ENCODE data around the gene ZBTB49.

ZBTB49 gene

GRCh38 chr4:4289941-4290850, at the start of gene ZBTB49, which contains the start of gene LYAR (continued):
- TF ChIP-seq ZNF549 (tag by site-specific recombination; IDR thresholded peaks at IDR 0.05) (no peak), ZBTB7A (tag by site-specific recombination; IDR thresholded peaks at IDR 0.05; ENCODE audit: low read depth) (no peak), KLF9 (tag by site-specific recombination; IDR thresholded peaks at IDR 0.05; ENCODE audit: low read depth) (peak; percentile 99), ZNF645 (tag by site-specific recombination; IDR thresholded peaks at IDR 0.05) (no peak), PBX3 (CRISPR knock-in tag; IDR thresholded peaks at IDR 0.05) (peak; percentile 63; the same call in 1 of the 2 replicates), ZNF239 (tag by site-specific recombination; IDR thresholded peaks at IDR 0.05) (no peak), ZNF544 (tag by site-specific recombination; IDR thresholded peaks at IDR 0.05) (no peak), ZNF621 (tag by site-specific recombination; IDR thresholded peaks at IDR 0.05) (no peak), ZNF518A (tag by site-specific recombination; conservative IDR thresholded peaks at IDR 0.05; ENCODE audit: low read depth) (peak; percentile 46; the same call in 1 of the 2 replicates), ZBTB11 (tag by site-specific recombination; conservative IDR thresholded peaks at IDR 0.05; ENCODE audit: low read depth) (peak; percentile 81), MZF1 (tag by site-specific recombination; IDR thresholded peaks at IDR 0.05; ENCODE audit: borderline replicate concordance) (no peak), ZNF488 (tag by site-specific recombination; IDR thresholded peaks at IDR 0.05) (no peak), ZSCAN16 (tag by site-specific recombination; IDR thresholded peaks at IDR 0.05) (no peak), ZNF658 (tag by site-specific recombination; IDR thresholded peaks at IDR 0.05) (no peak), ZNF10 (tag by site-specific recombination; IDR thresholded peaks at IDR 0.05) (no peak), ZNF26 (tag by site-specific recombination; IDR thresholded peaks at IDR 0.05) (no peak), ZNF585B (tag by site-specific recombination; IDR thresholded peaks at IDR 0.05) (no peak), ZSCAN4 (tag by site-specific recombination; IDR thresholded peaks at IDR 0.05) (no peak), ZNF354C (tag by site-specific recombination; IDR thresholded peaks at IDR 0.05; ENCODE audit: borderline replicate concordance, low read depth) (no peak), ZBTB20 (tag by site-specific recombination; IDR thresholded peaks at IDR 0.05) (no peak), ZNF16 (tag by site-specific recombination; IDR thresholded peaks at IDR 0.05; ENCODE audit: low read depth) (no peak), YY2 (tag by site-specific recombination; IDR thresholded peaks at IDR 0.05) (no peak)
